HEK293 (cell line): Measurements from ENCODE around the gene PLCB1.

ENCODE experiments used
- CTCF ChIA-PET: fragments of 350-600 bp; formaldehyde crosslinking; extraction: SDS; loops from one replicate; lab custom pipeline; 2021; ENCODE audit warnings: antibody characterized with exemption; lab: Yijun Ruan, JAX
- POLR2A ChIA-PET: fragments of 300-600 bp; formaldehyde crosslinking; extraction: SDS; loops from one replicate; lab custom pipeline; 2020; ENCODE audit warnings: antibody characterized with exemption, inconsistent platforms; lab: Yijun Ruan, JAX
- H3K27ac ChIP-seq: fragments of 200-500 bp; sonication (Bioruptor generic); 2 replicates; pipeline ENCODE4 v1.5.1; 2014; ENCODE audit warnings: low read depth, low read length, control low read depth, inconsistent platforms; ENCODE audit errors: extremely low read depth
- H3K36me3 ChIP-seq, 2 experiments: fragments of 200-500 bp in 1 of 2; sonication (Bioruptor generic) in 1 of 2; 1 replicate in 1 of 2; 2 replicates in 1 of 2; pipeline ENCODE4 v1.5.1; 2014 to 2017; ENCODE audit warnings: inconsistent platforms in 2 of 2, low read length in 2 of 2; ENCODE audit not compliant: control insufficient read depth in 2 of 2, insufficient read depth in 1 of 2
- H3K4me1 ChIP-seq: fragments of 200-500 bp; sonication (Bioruptor generic); 2 replicates; pipeline ENCODE4 v1.5.1; 2014; ENCODE audit warnings: mild to moderate bottlenecking, low read length, inconsistent platforms; ENCODE audit not compliant: control insufficient read depth, insufficient read depth
- H3K4me3 ChIP-seq: 2 replicates; pipeline ENCODE4 v1.5.1; 2011; ENCODE audit warnings: low read depth, mild to moderate bottlenecking, control low read depth, low read length, moderate library complexity
- H3K9me3 ChIP-seq: fragments of 200-500 bp; sonication (Bioruptor generic); 2 replicates; pipeline ENCODE4 v1.5.1; 2014; ENCODE audit warnings: low read depth, low read length, inconsistent platforms; ENCODE audit not compliant: control insufficient read depth, insufficient read depth
- SP3 ChIP-seq: fragments of 450-650 bp; formaldehyde crosslinking; IDR thresholded peaks from 2 replicates; pipeline ENCODE4 v1.5.1; 2016; ENCODE audit warnings: missing biosample characterization, missing genetic modification characterization
- ZBTB17 ChIP-seq: fragments of 450-650 bp; formaldehyde crosslinking; IDR thresholded peaks from 2 replicates; pipeline ENCODE4 v1.5.1; 2016; ENCODE audit warnings: missing biosample characterization, missing genetic modification characterization
- ZNF112 ChIP-seq: fragments of 450-650 bp; formaldehyde crosslinking; IDR thresholded peaks from 2 replicates; pipeline ENCODE4 v1.5.0; 2017; ENCODE audit warnings: missing biosample characterization, missing genetic modification characterization
- ZNF133 ChIP-seq: fragments of 450-650 bp; formaldehyde crosslinking; IDR thresholded peaks from 2 replicates; pipeline ENCODE4 v1.5.1; 2016; ENCODE audit warnings: missing biosample characterization, missing genetic modification characterization
- ZNF157 ChIP-seq: fragments of 450-650 bp; formaldehyde crosslinking; IDR thresholded peaks from 2 replicates; pipeline ENCODE4 v1.5.1; 2016; ENCODE audit warnings: missing biosample characterization, missing genetic modification characterization
- ZNF16 ChIP-seq: fragments of 450-650 bp; formaldehyde crosslinking; IDR thresholded peaks from 2 replicates; pipeline ENCODE4 v1.5.1; 2016; ENCODE audit warnings: low read depth, missing biosample characterization, missing genetic modification characterization
- ZNF202 ChIP-seq: fragments of 450-650 bp; formaldehyde crosslinking; IDR thresholded peaks from 2 replicates; pipeline ENCODE4 v1.5.1; 2016; ENCODE audit warnings: missing biosample characterization, missing genetic modification characterization, borderline replicate concordance
- ZNF292 ChIP-seq: fragments of 450-650 bp; formaldehyde crosslinking; IDR thresholded peaks from 2 replicates; pipeline ENCODE4 v1.5.1; 2016; ENCODE audit warnings: low read depth, missing biosample characterization, missing genetic modification characterization, borderline replicate concordance
- ZNF404 ChIP-seq: fragments of 450-650 bp; formaldehyde crosslinking; IDR thresholded peaks from 2 replicates; pipeline ENCODE4 v1.5.1; 2017; ENCODE audit warnings: missing biosample characterization, missing genetic modification characterization
- ZNF416 ChIP-seq: fragments of 450-650 bp; formaldehyde crosslinking; IDR thresholded peaks from 2 replicates; pipeline ENCODE4 v1.5.1; 2016; ENCODE audit warnings: missing biosample characterization, missing genetic modification characterization
- ZNF514 ChIP-seq: fragments of 450-650 bp; formaldehyde crosslinking; IDR thresholded peaks from 2 replicates; pipeline ENCODE4 v1.5.1; 2016; ENCODE audit warnings: missing biosample characterization, missing genetic modification characterization
- ZNF529 ChIP-seq: fragments of 450-650 bp; formaldehyde crosslinking; IDR thresholded peaks from 2 replicates; pipeline ENCODE4 v1.5.1; 2017; ENCODE audit warnings: missing genetic modification characterization, missing biosample characterization; ENCODE audit not compliant: insufficient replicate concordance
- ZNF544 ChIP-seq: fragments of 450-650 bp; formaldehyde crosslinking; IDR thresholded peaks from 2 replicates; pipeline ENCODE4 v1.5.0; 2017; ENCODE audit warnings: missing biosample characterization, missing genetic modification characterization
- ZNF585B ChIP-seq: fragments of 450-650 bp; formaldehyde crosslinking; IDR thresholded peaks from 2 replicates; pipeline ENCODE4 v1.5.1; 2016; ENCODE audit warnings: missing biosample characterization, missing genetic modification characterization
- ZNF596 ChIP-seq: fragments of 450-650 bp; IDR thresholded peaks from 2 replicates; pipeline ENCODE4 v1.5.0; 2018; ENCODE audit warnings: missing biosample characterization, mild to moderate bottlenecking, missing genetic modification characterization, moderate library complexity
- ZNF76 ChIP-seq: fragments of 450-650 bp; formaldehyde crosslinking; IDR thresholded peaks from 2 replicates; pipeline ENCODE4; 2016; ENCODE audit warnings: low read depth, missing biosample characterization, missing genetic modification characterization, borderline replicate concordance
- ZNF791 ChIP-seq: fragments of 450-650 bp; formaldehyde crosslinking; IDR thresholded peaks from 2 replicates; pipeline ENCODE4 v1.5.1; 2016; ENCODE audit warnings: missing biosample characterization, missing genetic modification characterization
- ZSCAN16 ChIP-seq: fragments of 450-650 bp; formaldehyde crosslinking; IDR thresholded peaks from 2 replicates; pipeline ENCODE4 v1.5.1; 2016; ENCODE audit warnings: missing biosample characterization, missing genetic modification characterization
- TF ChIP-seq, protein P1 (sequence below): fragments of 450-650 bp; formaldehyde crosslinking; IDR thresholded peaks from 2 replicates; pipeline ENCODE4 v1.5.1; 2017; ENCODE audit warnings: missing biosample characterization, missing genetic modification characterization
- TF ChIP-seq, protein P2 (sequence below): fragments of 450-650 bp; formaldehyde crosslinking; IDR thresholded peaks from 2 replicates; pipeline ENCODE4 v1.5.0; 2017; ENCODE audit warnings: missing biosample characterization, missing genetic modification characterization, borderline replicate concordance

The PLCB1 gene

DNA sequence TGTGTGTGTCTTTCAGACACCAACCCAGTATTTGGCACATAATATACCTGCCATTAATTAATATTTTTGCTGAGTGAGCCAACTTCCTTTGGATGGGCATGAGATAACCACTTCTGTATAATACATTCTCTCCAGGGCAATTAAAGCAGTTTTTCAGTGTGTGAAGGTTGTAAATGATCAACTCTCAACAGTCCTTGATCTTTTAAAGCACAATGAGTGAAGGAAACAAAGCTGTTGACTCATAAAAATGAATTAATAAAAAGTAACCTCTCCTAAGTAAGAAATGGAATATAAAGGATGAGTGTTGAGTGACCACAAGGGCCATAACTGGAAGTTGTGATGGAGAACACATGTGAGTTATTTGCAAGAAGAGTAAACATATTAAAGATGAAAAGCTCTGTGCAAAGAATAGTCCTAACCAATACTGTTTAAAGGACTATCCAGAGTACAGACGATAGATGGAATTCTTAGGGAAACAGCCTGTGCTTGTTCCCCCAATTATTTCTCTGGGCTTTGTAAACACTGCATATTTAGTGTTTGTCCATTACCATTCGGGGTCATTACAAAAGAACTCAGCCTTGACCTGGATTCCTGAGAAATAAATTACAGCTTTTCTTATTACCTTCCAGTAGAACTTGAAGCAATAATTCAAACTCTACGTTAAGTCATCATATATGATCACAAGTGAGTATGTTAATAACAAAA, 446.2 kb downstream of the PLCB1 start:
- no peaks in the 10 kb centered on the region for H3K4me1 ChIP-seq
- POLR2A ChIA-PET: no interaction called here
- H3K27ac ChIP-seq: no peak overlapping the region
- CTCF ChIA-PET: interaction anchor here (1.3 kb wide), 1 partner anchor 143 kb away, joined by 3 read pairs; no protein-coding TSS in a partner anchor
- no peaks in the 10 kb centered on the region for H3K36me3 ChIP-seq
- H3K4me3 ChIP-seq: no peak overlapping the region
- H3K9me3 ChIP-seq: no peaks in the 10 kb centered on the region
- TF ChIP-seq ZNF514 (tag by site-specific recombination): no peak
- TF ChIP-seq, protein P1, sequence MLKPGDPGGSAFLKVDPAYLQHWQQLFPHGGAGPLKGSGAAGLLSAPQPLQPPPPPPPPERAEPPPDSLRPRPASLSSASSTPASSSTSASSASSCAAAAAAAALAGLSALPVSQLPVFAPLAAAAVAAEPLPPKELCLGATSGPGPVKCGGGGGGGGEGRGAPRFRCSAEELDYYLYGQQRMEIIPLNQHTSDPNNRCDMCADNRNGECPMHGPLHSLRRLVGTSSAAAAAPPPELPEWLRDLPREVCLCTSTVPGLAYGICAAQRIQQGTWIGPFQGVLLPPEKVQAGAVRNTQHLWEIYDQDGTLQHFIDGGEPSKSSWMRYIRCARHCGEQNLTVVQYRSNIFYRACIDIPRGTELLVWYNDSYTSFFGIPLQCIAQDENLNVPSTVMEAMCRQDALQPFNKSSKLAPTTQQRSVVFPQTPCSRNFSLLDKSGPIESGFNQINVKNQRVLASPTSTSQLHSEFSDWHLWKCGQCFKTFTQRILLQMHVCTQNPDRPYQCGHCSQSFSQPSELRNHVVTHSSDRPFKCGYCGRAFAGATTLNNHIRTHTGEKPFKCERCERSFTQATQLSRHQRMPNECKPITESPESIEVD (tag by site-specific recombination): no peak
- no peak for TF ChIP-seq ZNF544 (tag by site-specific recombination)
- no peak for TF ChIP-seq ZNF596 (tag by site-specific recombination)
- no peak for TF ChIP-seq ZNF157 (tag by site-specific recombination)
- no peak for TF ChIP-seq ZNF416 (tag by site-specific recombination)
- no peak for TF ChIP-seq ZNF585B (tag by site-specific recombination)
- TF ChIP-seq ZSCAN16: no peak
- no peak for TF ChIP-seq ZNF202 (tag by site-specific recombination)
- no peak for TF ChIP-seq ZBTB17
- TF ChIP-seq ZNF404 (tag by site-specific recombination): no peak
- TF ChIP-seq ZNF529 (tag by site-specific recombination): no peak
- no peak for TF ChIP-seq ZNF16 (tag by site-specific recombination)
- TF ChIP-seq ZNF292 (tag by site-specific recombination): no peak
- TF ChIP-seq, protein P2, sequence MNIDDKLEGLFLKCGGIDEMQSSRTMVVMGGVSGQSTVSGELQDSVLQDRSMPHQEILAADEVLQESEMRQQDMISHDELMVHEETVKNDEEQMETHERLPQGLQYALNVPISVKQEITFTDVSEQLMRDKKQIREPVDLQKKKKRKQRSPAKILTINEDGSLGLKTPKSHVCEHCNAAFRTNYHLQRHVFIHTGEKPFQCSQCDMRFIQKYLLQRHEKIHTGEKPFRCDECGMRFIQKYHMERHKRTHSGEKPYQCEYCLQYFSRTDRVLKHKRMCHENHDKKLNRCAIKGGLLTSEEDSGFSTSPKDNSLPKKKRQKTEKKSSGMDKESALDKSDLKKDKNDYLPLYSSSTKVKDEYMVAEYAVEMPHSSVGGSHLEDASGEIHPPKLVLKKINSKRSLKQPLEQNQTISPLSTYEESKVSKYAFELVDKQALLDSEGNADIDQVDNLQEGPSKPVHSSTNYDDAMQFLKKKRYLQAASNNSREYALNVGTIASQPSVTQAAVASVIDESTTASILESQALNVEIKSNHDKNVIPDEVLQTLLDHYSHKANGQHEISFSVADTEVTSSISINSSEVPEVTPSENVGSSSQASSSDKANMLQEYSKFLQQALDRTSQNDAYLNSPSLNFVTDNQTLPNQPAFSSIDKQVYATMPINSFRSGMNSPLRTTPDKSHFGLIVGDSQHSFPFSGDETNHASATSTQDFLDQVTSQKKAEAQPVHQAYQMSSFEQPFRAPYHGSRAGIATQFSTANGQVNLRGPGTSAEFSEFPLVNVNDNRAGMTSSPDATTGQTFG: no peak
- TF ChIP-seq ZNF76 (tag by site-specific recombination): no peak
- no peak for TF ChIP-seq ZNF112 (tag by site-specific recombination)
- no peak for TF ChIP-seq SP3 (tag by site-specific recombination)

DNA sequence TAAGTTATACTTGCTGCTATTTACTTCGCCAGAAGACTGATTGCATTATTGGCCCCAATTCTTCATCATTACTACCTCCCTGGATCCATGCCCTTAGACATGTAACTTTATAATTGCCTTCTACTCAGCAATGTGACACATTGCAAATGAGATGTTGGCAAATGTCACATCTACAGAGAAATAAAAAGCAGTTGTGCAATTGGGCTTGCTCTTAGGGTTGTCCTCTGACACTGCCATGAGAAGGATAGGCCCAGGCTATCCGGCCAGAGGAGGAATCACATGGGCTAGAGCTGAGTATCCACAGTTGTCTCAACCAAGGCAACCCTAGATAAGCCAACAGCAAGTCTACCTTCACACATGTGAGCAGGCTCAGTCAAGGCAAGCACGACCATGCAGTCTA, 447.0 kb downstream of the PLCB1 start:
- H3K36me3 ChIP-seq: no peaks in the 10 kb centered on the region
- ChIA-PET CTCF (no interaction called here), POLR2A (no interaction called here)
- no peak overlapping the region for H3K4me3 ChIP-seq
- no peak for TF ChIP-seq ZNF133
- TF ChIP-seq ZNF791 (tag by site-specific recombination): no peak
- H3K4me1 ChIP-seq: 0 out of 2 replicates have a peak, but pooled peaks cover 2% of the 10 kb centered on the region
- H3K9me3 ChIP-seq: no peaks in the 10 kb centered on the region
- no peak overlapping the region for H3K27ac ChIP-seq
